Hematopoietic multipotent progenitor cell treated with erythropoietin and hydrocortisone succinate and interleukin-3 and kit ligand, for 15 days (in vitro differentiated cells): Measurements from ENCODE around the gene GNS.
A peak's percentile ranks its signal among the peaks of the same experiment; 100 is the strongest.

Experiments used
- DNase-seq: peaks from one replicate; pipeline ENCODE4 v3.0.0-alpha.2; 2015; ENCODE audit warnings: low spot score

The GNS gene

GRCh38 chr12:64735442-64735841 lies 23.8 kb downstream of the GNS start:
- no peak for DNase-seq

GRCh38 chr12:64733857-64734256 lies 25.3 kb downstream of the GNS start:
- DNase-seq, result no peak

- DNase-seq, result no peak
Observed at GRCh38 chr12:64731683-64732082, 27.5 kb downstream of the GNS start.

- DNase-seq, result no peak
Observed at GRCh38 chr12:64730588-64730969, 28.6 kb downstream of the GNS start.

- DNase-seq, result peak; percentile 13
Observed at GRCh38 chr12:64729909-64730587, 29.2 kb downstream of the GNS start.

- no peak for DNase-seq
Observed at GRCh38 chr12:64724201-64724745, 34.9 kb downstream of the GNS start.

- DNase-seq, result no peak
Observed at GRCh38 chr12:64723630-64724029, 35.6 kb downstream of the GNS start.

- DNase-seq, result no peak
Observed at GRCh38 chr12:64722835-64723234, 36.4 kb downstream of the GNS start.

- no peak for DNase-seq
Observed at GRCh38 chr12:64720884-64721283, 38.3 kb downstream of the GNS start.

GRCh38 chr12:64718649-64719048 lies 40.6 kb downstream of the GNS start:
- no peak for DNase-seq

- DNase-seq, result no peak
Observed at GRCh38 chr12:64716839-64717455, 42.3 kb downstream of the GNS start.

- DNase-seq, result no peak
Observed at GRCh38 chr12:64716371-64716770, 42.8 kb downstream of the GNS start.

- DNase-seq, result no peak
Observed at GRCh38 chr12:64714551-64714968, 44.6 kb downstream of the GNS start.

GRCh38 chr12:64713376-64713775 lies 45.8 kb downstream of the GNS start:
- no peak for DNase-seq

GRCh38 chr12:64709429-64709828 lies 49.8 kb downstream of the GNS start:
- DNase-seq, result no peak

GRCh38 chr12:64707926-64708325 lies 51.3 kb downstream of the GNS start:
- DNase-seq, result no peak

- DNase-seq, result no peak
Observed at GRCh38 chr12:64707362-64707761, 51.8 kb downstream of the GNS start.

GRCh38 chr12:64706857-64707256 lies 52.3 kb downstream of the GNS start:
- DNase-seq, result no peak

GRCh38 chr12:64706306-64706705 lies 52.9 kb downstream of the GNS start:
- no peak for DNase-seq

- DNase-seq, result no peak
Observed at GRCh38 chr12:64701283-64701682, 57.9 kb downstream of the GNS start.

- no peak for DNase-seq
Observed at GRCh38 chr12:64700532-64700931, 58.7 kb downstream of the GNS start.

- DNase-seq, result no peak
Observed at GRCh38 chr12:64699504-64700115, 59.6 kb downstream of the GNS start.

- DNase-seq, result no peak
Observed at GRCh38 chr12:64696080-64696741, 63.0 kb downstream of the GNS start.
